SHP77 treated with DMSO at 0.1 percent for 48 hours (cell line): Measurements from ENCODE around the gene KIF21A.
"Not testable (repeated sequence)": the region's sequence is repeated elsewhere in the genome, so short reads cannot be mapped to it uniquely, and the experiment has no call there.

Source experiments
- DNase-seq: peaks from one replicate; lab custom pipeline; 2025; lab: John Stamatoyannopoulos, UW

KIF21A gene

GRCh38 chr12:39348523-39348922 is 94.4 kb downstream of the KIF21A start:
- DNase-seq: no peak

DNA sequence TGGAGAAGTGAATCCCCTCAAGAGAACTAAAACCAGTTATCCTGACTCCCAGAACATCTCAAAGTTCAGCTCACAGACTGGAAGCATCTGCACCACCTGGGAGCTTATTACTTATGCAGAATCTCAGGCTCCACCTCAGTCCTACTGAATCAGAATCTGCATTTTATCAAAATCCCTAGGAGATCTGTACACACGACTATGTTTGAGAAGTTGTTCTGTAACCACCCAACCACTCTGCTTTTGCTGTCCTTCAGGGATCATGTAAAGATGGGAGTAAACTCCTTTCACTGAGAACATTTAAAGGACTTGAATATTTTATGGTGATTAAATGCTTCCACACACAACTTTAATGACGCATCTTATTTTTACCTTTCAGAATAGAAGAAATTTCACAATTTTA is 98.0 kb downstream of the KIF21A start:
- DNase-seq: no peak

DNA sequence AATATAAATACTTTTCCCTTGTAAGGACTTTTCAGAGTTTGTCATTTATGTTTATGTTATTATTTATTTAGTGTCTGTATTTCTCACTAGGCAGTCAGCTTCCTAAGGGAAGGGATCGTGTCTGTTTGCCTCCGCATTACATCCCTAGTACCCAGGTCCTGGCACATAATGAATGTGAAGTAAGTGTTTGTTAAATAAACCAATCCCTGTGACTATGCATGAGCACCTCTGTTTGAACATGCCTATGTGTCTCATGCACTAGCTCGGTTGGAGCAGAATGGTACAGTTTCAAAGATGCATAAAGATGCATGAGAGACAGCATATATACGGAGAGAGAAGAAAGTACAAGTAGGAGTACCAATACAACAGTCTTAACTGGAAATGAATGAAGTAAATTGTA is 99.3 kb downstream of the KIF21A start:
- no peak for DNase-seq

DNA sequence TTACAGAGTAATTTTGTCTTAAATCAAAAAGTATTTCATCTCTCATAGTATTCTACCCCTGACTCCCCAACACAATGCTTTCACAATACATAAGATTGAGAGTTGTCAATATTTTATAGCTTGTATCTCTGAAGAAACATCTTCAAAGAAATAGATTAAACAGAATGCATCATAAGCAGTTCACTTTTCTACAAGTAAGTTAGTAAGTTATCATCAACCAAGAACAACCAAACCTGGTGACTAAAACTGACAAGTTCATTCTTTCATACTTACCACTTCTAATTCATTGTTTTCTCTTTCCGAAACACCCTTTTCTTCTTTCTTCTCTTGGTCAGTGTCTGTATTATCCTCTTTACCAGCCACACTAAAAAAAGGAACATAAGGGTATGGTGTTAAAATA is 101.2 kb downstream of the KIF21A start:
- no peak for DNase-seq

DNA sequence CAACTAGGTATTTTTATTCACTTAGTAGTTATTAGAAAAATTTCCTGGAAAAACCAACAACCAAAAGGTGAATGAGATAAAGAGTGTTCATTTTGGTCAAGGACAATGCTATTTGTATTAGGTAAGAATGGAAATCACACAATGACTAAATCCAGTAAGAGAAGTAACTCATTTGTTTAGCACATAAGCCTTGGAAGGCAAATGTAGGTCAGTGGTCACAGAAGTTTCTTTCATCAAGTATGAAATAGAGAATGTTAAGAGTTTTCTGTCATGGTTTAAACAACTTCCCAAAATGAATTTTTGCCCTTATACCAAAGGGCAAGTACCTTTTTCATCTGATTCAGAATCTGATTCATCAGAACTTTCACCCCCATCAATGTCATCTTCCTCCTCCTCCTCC is 101.7 kb downstream of the KIF21A start:
- no peak for DNase-seq

DNA sequence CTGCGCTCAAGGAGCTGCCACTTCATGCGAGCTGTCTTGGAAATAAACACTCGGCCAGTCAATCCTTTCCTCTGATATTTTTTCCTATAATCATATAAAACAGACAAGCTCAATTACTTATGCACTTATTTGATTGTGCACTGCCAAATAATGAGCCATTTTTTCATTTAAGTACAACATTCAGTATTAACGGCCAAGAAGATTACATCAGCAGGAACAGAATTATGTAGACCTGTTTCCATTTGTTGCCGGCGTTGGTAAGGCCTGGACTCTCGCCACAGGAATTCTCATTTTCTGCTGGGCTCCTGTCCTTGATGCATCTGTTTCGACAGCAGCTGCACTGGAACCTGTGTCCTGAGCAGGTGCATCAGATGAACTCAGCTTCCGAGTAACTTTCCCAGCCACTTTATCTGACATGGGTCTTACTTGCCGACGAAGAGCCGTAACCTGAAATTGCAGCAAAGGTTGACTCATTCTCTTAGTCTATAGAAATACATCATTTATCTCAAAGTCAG is 110.2 kb downstream of the KIF21A start:
- no peak for DNase-seq

- no peak for DNase-seq
These were observed 111.2 kb downstream of the KIF21A start for GRCh38 chr12:39331539-39332261.

- DNase-seq: no peak
These were observed 113.0 kb downstream of the KIF21A start for GRCh38 chr12:39329876-39330275.

- no peak for DNase-seq
These were observed 113.9 kb downstream of the KIF21A start for GRCh38 chr12:39329018-39329417.

DNA sequence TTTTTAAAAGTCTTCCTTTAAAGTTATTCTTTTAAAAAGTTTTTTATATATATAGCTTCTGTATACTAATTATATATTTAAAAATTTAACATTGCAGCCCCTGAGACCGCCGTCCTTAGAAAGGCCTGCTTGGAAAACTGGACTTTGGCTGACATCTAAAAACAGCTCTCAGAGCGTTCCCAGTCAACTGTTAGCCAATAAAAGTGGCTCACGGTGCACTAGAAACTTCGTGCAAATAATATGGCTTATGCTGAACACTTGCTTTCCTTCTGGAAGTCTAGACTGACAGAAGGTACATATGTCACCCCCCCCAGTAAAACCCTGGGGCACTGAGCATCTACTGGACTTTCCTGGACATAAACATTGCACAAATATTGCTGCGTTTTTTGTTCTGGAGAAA is 115.0 kb downstream of the KIF21A start:
- DNase-seq: no peak

GRCh38 chr12:39327510-39327909 is 115.4 kb downstream of the KIF21A start:
- no peak for DNase-seq

GRCh38 chr12:39319180-39319579 is 123.7 kb downstream of the KIF21A start:
- DNase-seq: no peak

- no peak for DNase-seq
These were observed 128.4 kb downstream of the KIF21A start for GRCh38 chr12:39314547-39314946.

- no peak for DNase-seq
These were observed 133.4 kb downstream of the KIF21A start for GRCh38 chr12:39309516-39309915.

DNA sequence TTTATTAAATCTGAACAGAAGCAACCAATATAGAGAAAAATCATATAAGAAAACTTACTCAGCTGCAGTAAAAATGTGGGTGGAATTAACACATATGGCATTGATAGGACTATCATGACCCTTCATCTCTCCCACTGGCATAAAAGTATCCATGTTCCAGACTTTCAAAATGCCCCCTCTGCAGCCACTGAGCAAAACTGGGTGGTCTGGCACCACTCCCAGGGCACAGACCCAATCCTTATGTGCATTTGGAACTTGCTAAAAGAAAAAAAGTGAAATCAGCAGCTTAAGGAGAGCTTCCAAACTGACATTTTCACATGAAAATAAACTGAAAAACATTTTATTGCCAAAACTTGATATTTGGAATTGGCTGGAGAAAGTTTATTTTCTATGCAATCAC is 141.5 kb downstream of the KIF21A start:
- no peak for DNase-seq

- no peak for DNase-seq
These were observed 142.1 kb downstream of the KIF21A start for GRCh38 chr12:39300799-39301198.

DNA sequence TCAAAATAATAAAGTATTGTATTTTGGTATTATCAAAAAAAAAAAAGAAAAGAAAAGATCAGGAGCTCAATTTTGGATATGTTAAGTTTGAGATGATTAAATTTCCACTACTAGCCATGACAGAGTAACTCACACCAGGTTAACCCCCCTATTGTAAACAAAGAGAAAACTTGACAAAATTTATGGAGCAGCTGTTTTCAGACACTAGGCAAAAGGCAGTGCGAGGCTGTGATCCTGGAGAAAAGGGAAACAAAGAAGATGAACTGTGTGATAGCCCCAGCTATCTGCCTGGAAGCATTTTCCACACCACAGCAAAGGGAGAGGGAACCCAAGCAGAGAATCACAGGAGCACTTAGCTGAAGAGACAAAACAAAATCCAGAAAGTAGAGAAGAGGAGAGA is 145.0 kb downstream of the KIF21A start:
- no peak for DNase-seq

DNA sequence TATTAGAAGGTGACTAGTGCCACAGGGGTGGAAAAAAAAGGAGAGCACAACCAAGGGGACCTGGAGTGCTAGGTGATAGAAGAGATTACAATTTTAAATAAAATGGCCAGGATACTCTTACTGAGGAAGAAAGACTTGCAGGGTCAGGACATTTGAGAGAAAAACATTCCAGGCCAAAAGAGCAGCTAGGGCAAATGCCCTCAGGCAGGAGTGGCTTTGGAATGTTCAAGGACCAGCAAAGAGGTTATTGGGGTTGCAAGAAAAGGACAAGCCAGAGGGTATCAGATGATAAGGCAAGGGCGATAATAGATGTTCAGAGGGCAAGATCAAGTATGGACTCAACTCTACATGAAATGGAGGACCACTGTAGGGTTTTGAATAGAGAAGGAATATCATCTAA is 146.4 kb downstream of the KIF21A start:
- DNase-seq: no peak

DNA sequence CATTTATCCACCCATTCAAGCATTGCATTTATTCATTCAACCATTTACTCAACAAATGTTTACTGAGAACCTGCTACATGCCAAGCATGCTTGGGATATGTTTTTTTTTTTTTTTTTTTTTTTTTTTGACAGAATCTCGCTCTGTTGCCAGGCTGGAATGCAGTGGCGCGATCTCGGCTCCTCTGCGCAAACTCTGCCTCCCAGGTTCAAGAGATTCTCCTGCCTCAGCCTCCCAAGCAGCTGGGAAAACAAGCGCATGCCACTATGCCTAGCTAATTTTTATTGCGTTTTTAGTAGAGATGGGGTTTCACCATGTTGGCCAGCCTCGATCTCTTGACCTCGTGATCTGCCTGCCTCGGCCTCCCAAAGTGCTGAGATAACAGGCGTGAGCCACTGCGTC is 147.3 kb downstream of the KIF21A start:
- DNase-seq: not testable (repeated sequence)

DNA sequence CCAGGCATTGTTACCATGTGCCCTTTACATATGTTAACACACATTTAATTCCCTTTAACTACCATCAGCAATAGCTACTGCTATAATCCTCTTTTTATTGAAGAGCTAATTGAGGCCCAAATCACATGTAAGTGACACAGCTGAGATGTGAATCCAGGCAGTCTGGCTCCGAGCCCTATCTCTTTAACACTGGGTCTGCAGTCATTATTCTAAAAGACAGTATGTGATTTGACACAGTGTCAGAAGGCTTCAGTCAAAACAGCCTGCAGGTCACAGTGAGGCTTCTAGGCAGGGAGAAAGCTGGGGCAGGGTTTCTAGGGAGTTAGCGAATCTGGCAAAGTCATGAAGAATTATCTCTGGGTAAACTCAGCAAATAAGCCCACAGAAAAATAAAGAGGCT is 148.2 kb downstream of the KIF21A start:
- no peak for DNase-seq

DNA sequence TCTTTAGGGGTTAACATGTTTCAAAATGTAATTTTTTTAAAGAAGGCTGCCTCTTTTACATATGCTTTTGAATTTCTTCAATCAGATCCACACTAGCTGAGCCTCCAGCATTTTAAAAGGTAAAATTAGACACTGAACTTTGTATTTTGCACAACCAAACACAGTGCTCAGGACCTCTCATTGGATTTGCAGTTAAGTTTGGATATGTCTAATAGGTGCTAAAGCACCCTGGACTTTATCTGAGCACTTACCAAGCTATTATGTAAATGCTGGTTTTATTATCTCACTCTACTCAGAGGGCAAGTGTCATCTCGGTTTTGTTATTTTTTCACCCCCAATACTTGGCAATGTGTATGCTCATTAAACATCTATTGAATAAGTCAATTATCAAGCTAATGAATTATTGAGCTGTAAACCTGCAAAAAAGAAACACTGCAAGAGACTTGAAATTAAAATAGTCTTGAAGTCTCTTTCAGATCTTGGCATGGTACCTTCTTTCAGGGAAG is 150.7 kb downstream of the KIF21A start:
- DNase-seq: no peak

GRCh38 chr12:39287817-39288216 is 155.1 kb downstream of the KIF21A start:
- DNase-seq: no peak

DNA sequence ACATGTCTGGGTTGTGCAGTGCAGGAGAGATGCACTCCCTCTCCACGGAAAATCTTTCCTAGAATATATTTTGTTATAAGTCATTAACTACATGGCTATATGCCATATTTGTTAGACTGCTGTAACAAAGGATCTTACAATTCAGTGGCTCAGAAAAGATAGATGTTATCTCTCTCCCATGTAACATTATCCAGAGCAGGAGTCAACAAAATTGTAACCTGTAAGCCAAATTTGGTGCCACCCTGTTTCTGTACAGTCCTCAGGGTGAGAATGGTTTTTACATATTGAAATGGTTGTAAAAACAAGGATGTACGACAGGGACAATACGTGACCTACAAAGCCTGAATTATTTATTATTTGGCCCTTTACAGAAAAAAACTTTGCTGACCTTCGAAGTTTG is 155.5 kb downstream of the KIF21A start:
- no peak for DNase-seq

- no peak for DNase-seq
These were observed 164.5 kb downstream of the KIF21A start for GRCh38 chr12:39278426-39278825.
